Ascending aorta (tissue), 2 donors: Measurements from ENCODE around the gene SKP1. TPM values are rescaled to one million over a fixed set of nuclear protein-coding genes. Genes with fewer than 3 reads are reported as not detected.
"Not testable (repeated sequence)": the region's sequence is repeated elsewhere in the genome, so short reads cannot be mapped to it uniquely, and the experiment has no call there.

Experiments used
- DNase-seq, 2 donors: peaks; one replicate each; pipeline ENCODE4 v3.0.0-alpha.2; 2019; ENCODE audit warnings: low spot score in 2 of 2
- H3K27ac ChIP-seq, 2 donors: fragments of 200-600 bp; sonication (generic); one replicate each; pipeline ENCODE4 v1.5.1; 2016 to 2017; ENCODE audit warnings: mild to moderate bottlenecking in 1 of 2
- H3K27me3 ChIP-seq: fragments of 200-600 bp; sonication (generic); one replicate; pipeline ENCODE4 v1.5.1; 2017
- H3K36me3 ChIP-seq, 2 donors: fragments of 200-600 bp; sonication (generic); one replicate each; pipeline ENCODE4 v1.5.1; 2016
- H3K4me1 ChIP-seq, 2 donors: fragments of 200-600 bp; sonication (generic); one replicate each; pipeline ENCODE4 v1.5.1; 2016 to 2017; ENCODE audit warnings: mild to moderate bottlenecking in 1 of 2
- H3K4me3 ChIP-seq, 2 donors: fragments of 200-600 bp; sonication (generic); one replicate each; pipeline ENCODE4 v1.5.1; 2016 to 2017; ENCODE audit warnings: mild to moderate bottlenecking in 1 of 2
- H3K9me3 ChIP-seq, 2 donors: fragments of 200-600 bp; sonication (generic); one replicate each; pipeline ENCODE4 v1.5.1; 2016
- CTCF ChIP-seq, 3 experiments: fragments of 200-600 bp in 2 of 3; fragments of 450-650 bp in 1 of 3; sonication (generic) in 2 of 3; IDR thresholded peaks; one replicate each; pipeline ENCODE4 v1.5.1; 2016 to 2019; ENCODE audit warnings: antibody characterized with exemption in 3 of 3, mild to moderate bottlenecking in 1 of 3, moderate library complexity in 1 of 3
- intact Hi-C: fragments of 100-400 bp; cut with DNase I; formaldehyde crosslinking; loops from one replicate; pipeline ENCODE4 v1.15.1; 2023
- total RNA-seq: library from RNA; depleted of rRNA; stranded (reverse); fragments of >200 nt; gene quantifications from one replicate; pipeline ENCODE4 v1.1.0, GENCODE V29; 2016

SKP1 gene
- 144 TPM for total RNA-seq

GRCh38 chr5:134176511-134177368 is at the start of gene SKP1:
TSS of gene SKP1 (minus strand) at chr5:134176950. CDS start at chr5:134174022, 2,928 bp downstream.
- intact Hi-C loops = loop anchor here (1.0 to 2.0 kb wide), 2 partner anchors 50 to 194 kb away; partner anchors contain the start of genes PPP2CA and UBE2B
- Histone ChIP-seq H3K27me3 (no peaks in the 10 kb centered on the region), H3K9me3 (no peaks in the 10 kb centered on the region), H3K4me1 (peaks cover 2 to 28% of the 10 kb centered on the region in 2 donors), H3K36me3 (peaks cover 11 to 18% of the 10 kb centered on the region in 2 donors), H3K27ac (peak within 1 kb of the TSS; percentile 95 to 99), H3K4me3 (peak within 1 kb of the TSS; percentile 83 to 94)
- TF ChIP-seq CTCF (IDR thresholded peaks at IDR 0.05) = no peak
- peak in 1 of 2 donors; percentile 86 for DNase-seq

- H3K4me1 ChIP-seq = peaks cover 7 to 37% of the 10 kb centered on the region in 2 donors
- intact Hi-C loops = loop anchor here (1.0 to 5.0 kb wide), 7 partner anchors 41 to 511 kb away; partner anchors contain the start of genes CAMLG, SEC24A and UBE2B
- TF ChIP-seq CTCF (IDR thresholded peaks at IDR 0.05) = no peak
Observed at GRCh38 chr5:134225780-134226440, 49.2 kb upstream of the SKP1 start, which contains the start of gene PPP2CA. TSS of gene PPP2CA (minus strand) at chr5:134226073. CDS start at chr5:134225861, 212 bp downstream.

GRCh38 chr5:134224888-134225779 is 48.4 kb upstream of the SKP1 start:
- Histone ChIP-seq H3K27me3 (no peaks in the 10 kb centered on the region), H3K36me3 (no peaks in the 10 kb centered on the region), H3K9me3 (no peaks in the 10 kb centered on the region), H3K4me1 (peaks cover 7 to 41% of the 10 kb centered on the region in 2 donors), H3K4me3 (peak overlapping the region; percentile 76 to 91), H3K27ac (peak overlapping the region; percentile 100)
- DNase-seq = peak in 1 of 2 donors; percentile 82
- peak in 2 of 3 experiments; percentile 25 to 38 for TF ChIP-seq CTCF (IDR thresholded peaks at IDR 0.05)
- intact Hi-C loops = loop anchor here (5.0 kb wide), 3 partner anchors 273 to 512 kb away; partner anchors contain the start of genes CAMLG and SEC24A

More at GRCh38 chr5:134225780-134226440, 49.2 kb upstream of the SKP1 start, which contains the start of gene PPP2CA:
- H3K27ac ChIP-seq = peak within 1 kb of the TSS; percentile 100
- H3K27me3 ChIP-seq = no peaks in the 10 kb centered on the region
- peak; percentile 96 to 99 for DNase-seq
- no peaks in the 10 kb centered on the region for H3K36me3 ChIP-seq
- no peaks in the 10 kb centered on the region for H3K9me3 ChIP-seq
- peak within 1 kb of the TSS; percentile 76 to 91 for H3K4me3 ChIP-seq

GRCh38 chr5:134223406-134224248 is 46.9 kb upstream of the SKP1 start:
- TF ChIP-seq CTCF (IDR thresholded peaks at IDR 0.05) = no peak
- peak overlapping the region; percentile 76 to 91 for H3K4me3 ChIP-seq
- no peaks in the 10 kb centered on the region for H3K9me3 ChIP-seq
- intact Hi-C loops = no loop called here
- H3K36me3 ChIP-seq = no peaks in the 10 kb centered on the region
- H3K27me3 ChIP-seq = no peaks in the 10 kb centered on the region
- H3K4me1 ChIP-seq = peaks cover 12 to 50% of the 10 kb centered on the region in 2 donors
- DNase-seq = no peak
- peak overlapping the region; percentile 100 for H3K27ac ChIP-seq

GRCh38 chr5:134221690-134222089 is 44.9 kb upstream of the SKP1 start:
- H3K36me3 ChIP-seq, H3K27ac ChIP-seq, intact Hi-C loops, H3K9me3 ChIP-seq, H3K4me3 ChIP-seq, DNase-seq, H3K27me3 ChIP-seq: not testable (repeated sequence)
- peaks cover 12 to 43% of the 10 kb centered on the region in 2 donors for H3K4me1 ChIP-seq
